Measurements from ENCODE around the gene SYDE2.

SYDE2 gene

GRCh38 chr1:85137660-85138059, 63.2 kb downstream of the SYDE2 start:
- no peak overlapping the region for H3K4me3 ChIP-seq (ENCODE audit: low read depth, low read length)
- DNase-seq = no peak
- no peaks in the 10 kb centered on the region for H3K9me3 ChIP-seq
- H3K27me3 ChIP-seq = no peaks in the 10 kb centered on the region
- TF ChIP-seq CTCF (IDR thresholded peaks at IDR 0.05; ENCODE audit: low read depth, low read length) = no peak
- H3K4me1 ChIP-seq = no peaks in the 10 kb centered on the region
- no peaks in the 10 kb centered on the region for H3K36me3 ChIP-seq

- Histone ChIP-seq H3K4me3 (ENCODE audit: low read depth, low read length) (no peak overlapping the region), H3K27me3 (no peaks in the 10 kb centered on the region), H3K4me1 (no peaks in the 10 kb centered on the region), H3K36me3 (no peaks in the 10 kb centered on the region), H3K9me3 (no peaks in the 10 kb centered on the region)
- TF ChIP-seq CTCF (IDR thresholded peaks at IDR 0.05; ENCODE audit: low read depth, low read length) = no peak
- DNase-seq = no peak
Observed at GRCh38 chr1:85135392-85135798, 65.4 kb downstream of the SYDE2 start.

- TF ChIP-seq CTCF (IDR thresholded peaks at IDR 0.05; ENCODE audit: low read depth, low read length) = no peak
- Histone ChIP-seq H3K27me3 (no peaks in the 10 kb centered on the region), H3K9me3 (no peaks in the 10 kb centered on the region), H3K36me3 (no peaks in the 10 kb centered on the region), H3K4me3 (ENCODE audit: low read depth, low read length) (no peak overlapping the region), H3K4me1 (no peaks in the 10 kb centered on the region)
- no peak for DNase-seq
Observed at GRCh38 chr1:85134583-85135391, 66.0 kb downstream of the SYDE2 start.

GRCh38 chr1:85133565-85134159, 67.2 kb downstream of the SYDE2 start:
- Histone ChIP-seq H3K4me3 (ENCODE audit: low read depth, low read length) (no peak overlapping the region), H3K27me3 (no peaks in the 10 kb centered on the region), H3K4me1 (no peaks in the 10 kb centered on the region), H3K36me3 (no peaks in the 10 kb centered on the region), H3K9me3 (no peaks in the 10 kb centered on the region)
- no peak for DNase-seq
- TF ChIP-seq CTCF (IDR thresholded peaks at IDR 0.05; ENCODE audit: low read depth, low read length) = no peak

GRCh38 chr1:85132078-85132720, 68.6 kb downstream of the SYDE2 start:
- no peak for DNase-seq
- H3K4me3 ChIP-seq (ENCODE audit: low read depth, low read length) = no peak overlapping the region
- H3K27me3 ChIP-seq = no peaks in the 10 kb centered on the region
- H3K4me1 ChIP-seq = no peaks in the 10 kb centered on the region
- no peaks in the 10 kb centered on the region for H3K36me3 ChIP-seq
- no peak for TF ChIP-seq CTCF (IDR thresholded peaks at IDR 0.05; ENCODE audit: low read depth, low read length)
- H3K9me3 ChIP-seq = no peaks in the 10 kb centered on the region

- no peak overlapping the region for H3K4me3 ChIP-seq (ENCODE audit: low read depth, low read length)
- no peak for TF ChIP-seq CTCF (IDR thresholded peaks at IDR 0.05; ENCODE audit: low read depth, low read length)
- H3K27me3 ChIP-seq = no peaks in the 10 kb centered on the region
- H3K4me1 ChIP-seq = no peaks in the 10 kb centered on the region
- DNase-seq = no peak
- H3K9me3 ChIP-seq = no peaks in the 10 kb centered on the region
- H3K36me3 ChIP-seq = no peaks in the 10 kb centered on the region
Observed at GRCh38 chr1:85128316-85128715, 72.5 kb downstream of the SYDE2 start.
